Aorta (tissue), 5 donors: ENCODE results near the gene LUM. TPM values are rescaled to one million over a fixed set of nuclear protein-coding genes. Genes with fewer than 3 reads are reported as not detected.
A peak's percentile ranks its signal among the peaks of the same experiment; 100 is the strongest.

Experiments
- ATAC-seq: fragments of 200-7000 bp; cut with Tn5 transposase; one replicate; pipeline ENCODE4 v1.9.1; 2022; ENCODE audit warnings: moderate library complexity; ENCODE audit not compliant: low FRiP score
- DNase-seq, 2 donors: peaks; one replicate each; pipeline ENCODE4 v3.0.0-alpha.2; 2020
- H3K27ac ChIP-seq, 2 donors: one replicate each; pipeline ENCODE4 v1.5.1; 2013; ENCODE audit warnings: low read length in 2 of 2, mild to moderate bottlenecking in 2 of 2, moderate library complexity in 2 of 2, control low read depth in 1 of 2, inconsistent platforms in 1 of 2, low read depth in 1 of 2
- H3K27me3 ChIP-seq, 2 donors: one replicate each; pipeline ENCODE4 v1.6.1; 2013; ENCODE audit warnings: control low read depth in 1 of 2, low read length in 1 of 2, mild to moderate bottlenecking in 1 of 2, moderate library complexity in 1 of 2; ENCODE audit not compliant: insufficient read depth in 2 of 2, control insufficient read depth in 1 of 2
- H3K36me3 ChIP-seq, 2 donors: one replicate each; pipeline ENCODE4 v1.6.1; 2013; ENCODE audit warnings: control low read depth in 1 of 2, low read length in 1 of 2, mild to moderate bottlenecking in 1 of 2; ENCODE audit not compliant: insufficient read depth in 2 of 2, control insufficient read depth in 1 of 2
- H3K4me1 ChIP-seq, 2 donors: one replicate each; pipeline ENCODE4 v1.6.1; 2013; ENCODE audit warnings: low read length in 2 of 2, control low read depth in 1 of 2, mild to moderate bottlenecking in 1 of 2, moderate library complexity in 1 of 2; ENCODE audit not compliant: insufficient read depth in 2 of 2, control insufficient read depth in 1 of 2
- H3K4me3 ChIP-seq, 2 donors: one replicate each; pipeline ENCODE4 v1.5.1; 2013; ENCODE audit warnings: low read length in 2 of 2, control low read depth in 1 of 2, mild to moderate bottlenecking in 1 of 2
- H3K9me3 ChIP-seq: one replicate; pipeline ENCODE4 v1.6.1; 2013; ENCODE audit warnings: mild to moderate bottlenecking, low read length; ENCODE audit not compliant: control insufficient read depth
- WGBS, 2 donors: extraction: QIAGEN DNeasy Blood & Tissue Kit; methylation state at CpG; one replicate each; pipeline ENCODE4 v1.1.7; 2013; 5-methylcytosine and 5-hydroxymethylcytosine counted together
- intact Hi-C, 2 donors: fragments of 100-400 bp; cut with DNase I; formaldehyde crosslinking; loops; one replicate each; pipeline versions ENCODE4 v1.14.2 to v1.15.0; 2022
- long read RNA-seq, 2 donors: library from polyadenylated mRNA; unstranded; transcript quantifications; one replicate each; pipeline ENCODE4 v2.0.0, GENCODE V29; 2020 to 2021
- polyA plus RNA-seq, 2 donors: library from polyadenylated mRNA; stranded (reverse); fragments of 200-250 nt; gene quantifications; one replicate each; pipeline ENCODE4 v1.2.3, GENCODE V29; 2013
- total RNA-seq, 2 donors: library from RNA; stranded (reverse); fragmentation: NEBNext Ultra II Directional; extraction: Animal tissue kit (Norgen Biotek cat#: 25700); gene quantifications; one replicate each; pipeline ENCODE4 v1.2.1, GENCODE V29; 2021
- donor health status: healthy with polysubstance abuse.
- donor health status: Bipolar disorder and iron deficiency.
- donor health status: DM: no; HTN: no; CAD: no.
- donor health status: DM: no; HTN: no; CAD: no.
- donor health status: DM: yes; HTN: yes; CAD: no.

The LUM gene
- total RNA-seq (100 to 1,000 TPM; 118 to 628 TPM), polyA plus RNA-seq (100 to 1,000 TPM in 1 of 2 donors, 10 to 100 TPM in 1; 92.4 to 324 TPM)
- long read RNA-seq, donor 1, transcript LUM-201 (3 exons, 3,008 nt): major isoform, 377 of 391 reads
- long read RNA-seq, donor 1, partial matches to known transcripts: 11 of 391 reads
- long read RNA-seq, donor 1, other reads (novel, unspliced or antisense): 3 of 391 reads
- long read RNA-seq, donor 2, transcript LUM-201 (3 exons, 3,008 nt): major isoform, 221 of 240 reads
- long read RNA-seq, donor 2, partial matches to known transcripts: 15 of 240 reads
- long read RNA-seq, donor 2, other reads (novel, unspliced or antisense): 4 of 240 reads

GRCh38 chr12:91111366-91112325 is at the start of gene LUM:
TSS of gene LUM (minus strand) at chr12:91111494. CDS start at chr12:91108979, 2,515 bp downstream.
- H3K4me3 ChIP-seq: no peak within 1 kb of the TSS
- peaks cover 0 to 2% of the 10 kb centered on the region in 2 donors for H3K4me1 ChIP-seq
- 21 to 25% methylated on average over 7 of the region's 7 CpGs for WGBS, 2 donors
- H3K9me3 ChIP-seq: no peaks in the 10 kb centered on the region
- ATAC-seq: peak; percentile 69
- no peaks in the 10 kb centered on the region for H3K36me3 ChIP-seq
- H3K27ac ChIP-seq: no peak within 1 kb of the TSS
- DNase-seq: peak in 1 of 2 donors; percentile 60
- no peaks in the 10 kb centered on the region for H3K27me3 ChIP-seq
- intact Hi-C loops: no loop called here

- intact Hi-C loops: no loop called here
- Histone ChIP-seq H3K36me3 (no peaks in the 10 kb centered on the region), H3K27ac (no peak overlapping the region), H3K4me3 (no peak overlapping the region), H3K4me1 (no peaks in the 10 kb centered on the region), H3K9me3 (no peaks in the 10 kb centered on the region), H3K27me3 (no peaks in the 10 kb centered on the region)
- DNase-seq (no peak), ATAC-seq (no peak)
Observed at GRCh38 chr12:91161009-91161408, 49.7 kb upstream of the LUM start.

- Histone ChIP-seq H3K9me3 (no peaks in the 10 kb centered on the region), H3K27ac (no peak overlapping the region), H3K27me3 (no peaks in the 10 kb centered on the region), H3K4me1 (no peaks in the 10 kb centered on the region), H3K4me3 (no peak overlapping the region), H3K36me3 (no peaks in the 10 kb centered on the region)
- WGBS, 2 donors: 89 to 94% methylated on average over 2 of the region's 2 CpGs
- no peak for ATAC-seq
- intact Hi-C loops: no loop called here
- DNase-seq: no peak
Observed at GRCh38 chr12:91155990-91156389, 44.7 kb upstream of the LUM start.

- no peaks in the 10 kb centered on the region for H3K9me3 ChIP-seq
- no peak overlapping the region for H3K4me3 ChIP-seq
- ATAC-seq (no peak), DNase-seq (no peak)
- no peaks in the 10 kb centered on the region for H3K27me3 ChIP-seq
- no peaks in the 10 kb centered on the region for H3K4me1 ChIP-seq
- no peak overlapping the region for H3K27ac ChIP-seq
- 83 to 85% methylated on average over 3 of the region's 3 CpGs for WGBS, 2 donors
- intact Hi-C loops: no loop called here
- H3K36me3 ChIP-seq: no peaks in the 10 kb centered on the region
Observed at GRCh38 chr12:91154131-91154530, 42.8 kb upstream of the LUM start.

GRCh38 chr12:91144053-91144452 is 32.8 kb upstream of the LUM start:
- no peaks in the 10 kb centered on the region for H3K27me3 ChIP-seq
- DNase-seq: no peak
- H3K36me3 ChIP-seq: no peaks in the 10 kb centered on the region
- no peak overlapping the region for H3K4me3 ChIP-seq
- H3K9me3 ChIP-seq: no peaks in the 10 kb centered on the region
- WGBS, 2 donors: 93 to 95% methylated on average over 2 of the region's 2 CpGs
- H3K27ac ChIP-seq: no peak overlapping the region
- peaks cover 0 to 6% of the 10 kb centered on the region in 2 donors for H3K4me1 ChIP-seq
- no peak for ATAC-seq
- intact Hi-C loops: loop anchor here in 1 of 2 donors (5.0 kb wide), 1 partner anchor 367 kb away; no protein-coding TSS in a partner anchor

GRCh38 chr12:91143206-91143605 is 31.9 kb upstream of the LUM start:
- no peaks in the 10 kb centered on the region for H3K27me3 ChIP-seq
- H3K4me1 ChIP-seq: peaks cover 0 to 6% of the 10 kb centered on the region in 2 donors
- H3K27ac ChIP-seq: no peak overlapping the region
- DNase-seq: no peak
- no peak overlapping the region for H3K4me3 ChIP-seq
- no peaks in the 10 kb centered on the region for H3K9me3 ChIP-seq
- intact Hi-C loops: loop anchor here in 1 of 2 donors (5.0 kb wide), 1 partner anchor 366 kb away; no protein-coding TSS in a partner anchor
- H3K36me3 ChIP-seq: no peaks in the 10 kb centered on the region
- no peak for ATAC-seq
- 7 to 8% methylated on average over 3 of the region's 3 CpGs for WGBS, 2 donors

GRCh38 chr12:91142221-91142631 is 30.9 kb upstream of the LUM start:
- Histone ChIP-seq H3K27me3 (no peaks in the 10 kb centered on the region), H3K4me3 (no peak overlapping the region), H3K9me3 (no peaks in the 10 kb centered on the region), H3K4me1 (peaks cover 0 to 6% of the 10 kb centered on the region in 2 donors), H3K36me3 (no peaks in the 10 kb centered on the region), H3K27ac (no peak overlapping the region)
- intact Hi-C loops: loop anchor here in 1 of 2 donors (5.0 kb wide), 1 partner anchor 365 kb away; no protein-coding TSS in a partner anchor
- DNase-seq (no peak), ATAC-seq (peak; percentile 70)
- WGBS, 2 donors: 25 to 26% methylated on average over 3 of the region's 3 CpGs

- H3K9me3 ChIP-seq: no peaks in the 10 kb centered on the region
- ATAC-seq (peak; percentile 79), DNase-seq (peak in 1 of 2 donors; percentile 48)
- H3K36me3 ChIP-seq: no peaks in the 10 kb centered on the region
- intact Hi-C loops: loop anchor here in 1 of 2 donors (5.0 kb wide), 1 partner anchor 363 kb away; no protein-coding TSS in a partner anchor
- 3 to 8% methylated on average over 1 of the region's 1 CpG for WGBS, 2 donors
- peaks cover 0 to 6% of the 10 kb centered on the region in 2 donors for H3K4me1 ChIP-seq
- H3K27me3 ChIP-seq: no peaks in the 10 kb centered on the region
- H3K27ac ChIP-seq: no peak overlapping the region
- H3K4me3 ChIP-seq: no peak overlapping the region
Observed at GRCh38 chr12:91140026-91140931, 29.0 kb upstream of the LUM start.
